ENCODE data around the gene NOL4L.

The NOL4L gene

GRCh38 chr20:32553618-32554017 is 31.5 kb downstream of the NOL4L start:
- no peak for ATAC-seq
- TF ChIP-seq, protein P1, sequence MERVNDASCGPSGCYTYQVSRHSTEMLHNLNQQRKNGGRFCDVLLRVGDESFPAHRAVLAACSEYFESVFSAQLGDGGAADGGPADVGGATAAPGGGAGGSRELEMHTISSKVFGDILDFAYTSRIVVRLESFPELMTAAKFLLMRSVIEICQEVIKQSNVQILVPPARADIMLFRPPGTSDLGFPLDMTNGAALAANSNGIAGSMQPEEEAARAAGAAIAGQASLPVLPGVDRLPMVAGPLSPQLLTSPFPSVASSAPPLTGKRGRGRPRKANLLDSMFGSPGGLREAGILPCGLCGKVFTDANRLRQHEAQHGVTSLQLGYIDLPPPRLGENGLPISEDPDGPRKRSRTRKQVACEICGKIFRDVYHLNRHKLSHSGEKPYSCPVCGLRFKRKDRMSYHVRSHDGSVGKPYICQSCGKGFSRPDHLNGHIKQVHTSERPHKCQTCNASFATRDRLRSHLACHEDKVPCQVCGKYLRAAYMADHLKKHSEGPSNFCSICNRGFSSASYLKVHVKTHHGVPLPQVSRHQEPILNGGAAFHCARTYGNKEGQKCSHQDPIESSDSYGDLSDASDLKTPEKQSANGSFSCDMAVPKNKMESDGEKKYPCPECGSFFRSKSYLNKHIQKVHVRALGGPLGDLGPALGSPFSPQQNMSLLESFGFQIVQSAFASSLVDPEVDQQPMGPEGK (CRISPR knock-in tag; IDR thresholded peaks at IDR 0.05; ENCODE audit: borderline replicate concordance) = no peak
- TF ChIP-seq OSR1 (CRISPR knock-in tag; IDR thresholded peaks at IDR 0.05) = no peak
- TF ChIP-seq BACH2 (CRISPR knock-in tag; IDR thresholded peaks at IDR 0.05; ENCODE audit: borderline replicate concordance) = no peak
- TF ChIP-seq ZNF565 (CRISPR knock-in tag; conservative IDR thresholded peaks at IDR 0.05; ENCODE audit: low read depth) = no peak

GRCh38 chr20:32551693-32552092 is 33.4 kb downstream of the NOL4L start:
- TF ChIP-seq, protein P2, sequence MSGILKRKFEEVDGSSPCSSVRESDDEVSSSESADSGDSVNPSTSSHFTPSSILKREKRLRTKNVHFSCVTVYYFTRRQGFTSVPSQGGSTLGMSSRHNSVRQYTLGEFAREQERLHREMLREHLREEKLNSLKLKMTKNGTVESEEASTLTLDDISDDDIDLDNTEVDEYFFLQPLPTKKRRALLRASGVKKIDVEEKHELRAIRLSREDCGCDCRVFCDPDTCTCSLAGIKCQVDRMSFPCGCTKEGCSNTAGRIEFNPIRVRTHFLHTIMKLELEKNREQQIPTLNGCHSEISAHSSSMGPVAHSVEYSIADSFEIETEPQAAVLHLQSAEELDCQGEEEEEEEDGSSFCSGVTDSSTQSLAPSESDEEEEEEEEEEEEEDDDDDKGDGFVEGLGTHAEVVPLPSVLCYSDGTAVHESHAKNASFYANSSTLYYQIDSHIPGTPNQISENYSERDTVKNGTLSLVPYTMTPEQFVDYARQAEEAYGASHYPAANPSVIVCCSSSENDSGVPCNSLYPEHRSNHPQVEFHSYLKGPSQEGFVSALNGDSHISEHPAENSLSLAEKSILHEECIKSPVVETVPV (CRISPR knock-in tag; IDR thresholded peaks at IDR 0.05) = no peak
- TF ChIP-seq CSDC2 (CRISPR knock-in tag; IDR thresholded peaks at IDR 0.05) (no peak), ZFP30 (CRISPR knock-in tag; IDR thresholded peaks at IDR 0.05) (no peak), ESRRG (CRISPR knock-in tag; IDR thresholded peaks at IDR 0.05) (no peak)
- no peak for ATAC-seq

GRCh38 chr20:32549842-32550241 is 35.3 kb downstream of the NOL4L start:
- ATAC-seq = no peak
- TF ChIP-seq ZNF8 (CRISPR knock-in tag; IDR thresholded peaks at IDR 0.05) (peak; percentile 97), ZFP30 (CRISPR knock-in tag; IDR thresholded peaks at IDR 0.05) (no peak), OSR1 (CRISPR knock-in tag; IDR thresholded peaks at IDR 0.05) (no peak), ZNF565 (CRISPR knock-in tag; conservative IDR thresholded peaks at IDR 0.05; ENCODE audit: low read depth) (no peak)
- TF ChIP-seq, protein P2 (CRISPR knock-in tag; IDR thresholded peaks at IDR 0.05) = no peak

DNA sequence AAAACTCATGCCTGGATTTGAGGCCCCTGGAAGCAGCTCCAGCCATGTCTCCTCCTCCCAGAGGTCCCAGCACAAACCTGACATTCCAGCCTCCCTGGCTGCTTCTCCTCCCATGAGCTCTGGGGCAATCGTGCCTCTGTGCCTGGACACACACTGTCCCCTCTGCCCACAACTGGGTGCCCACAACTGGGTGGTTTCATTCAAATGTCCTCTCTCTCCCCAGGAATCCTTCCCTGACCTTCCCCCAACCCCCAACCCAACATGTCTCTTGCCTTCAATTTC is 37.4 kb downstream of the NOL4L start:
- no peak for ATAC-seq
- TF ChIP-seq PPARA (CRISPR knock-in tag; IDR thresholded peaks at IDR 0.05; ENCODE audit: borderline replicate concordance) (no peak), GLIS3 (CRISPR knock-in tag; IDR thresholded peaks at IDR 0.05) (no peak), TCF4 (CRISPR knock-in tag; IDR thresholded peaks at IDR 0.05; ENCODE audit: borderline replicate concordance) (no peak), BACH2 (CRISPR knock-in tag; IDR thresholded peaks at IDR 0.05; ENCODE audit: borderline replicate concordance) (no peak), ZFP30 (CRISPR knock-in tag; IDR thresholded peaks at IDR 0.05) (no peak), ZNF70 (CRISPR knock-in tag; IDR thresholded peaks at IDR 0.05) (no peak), ZNF8 (CRISPR knock-in tag; IDR thresholded peaks at IDR 0.05) (no peak), ZC3H10 (CRISPR knock-in tag; IDR thresholded peaks at IDR 0.05) (no peak), ZNF565 (CRISPR knock-in tag; conservative IDR thresholded peaks at IDR 0.05; ENCODE audit: low read depth) (no peak)
- TF ChIP-seq, protein P2 (CRISPR knock-in tag; IDR thresholded peaks at IDR 0.05) = no peak
- TF ChIP-seq, protein P1 (CRISPR knock-in tag; IDR thresholded peaks at IDR 0.05; ENCODE audit: borderline replicate concordance) = no peak
- TF ChIP-seq, protein P3, sequence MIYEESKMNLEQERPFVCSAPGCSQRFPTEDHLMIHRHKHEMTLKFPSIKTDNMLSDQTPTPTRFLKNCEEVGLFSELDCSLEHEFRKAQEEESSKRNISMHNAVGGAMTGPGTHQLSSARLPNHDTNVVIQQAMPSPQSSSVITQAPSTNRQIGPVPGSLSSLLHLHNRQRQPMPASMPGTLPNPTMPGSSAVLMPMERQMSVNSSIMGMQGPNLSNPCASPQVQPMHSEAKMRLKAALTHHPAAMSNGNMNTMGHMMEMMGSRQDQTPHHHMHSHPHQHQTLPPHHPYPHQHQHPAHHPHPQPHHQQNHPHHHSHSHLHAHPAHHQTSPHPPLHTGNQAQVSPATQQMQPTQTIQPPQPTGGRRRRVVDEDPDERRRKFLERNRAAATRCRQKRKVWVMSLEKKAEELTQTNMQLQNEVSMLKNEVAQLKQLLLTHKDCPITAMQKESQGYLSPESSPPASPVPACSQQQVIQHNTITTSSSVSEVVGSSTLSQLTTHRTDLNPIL (CRISPR knock-in tag; IDR thresholded peaks at IDR 0.05; ENCODE audit: low read depth) = no peak

All from SK-N-SH treated with all-trans-retinoic acid at 6 μM for 48 hours (cell line).